Heart left ventricle (tissue), 16 donors: ENCODE results near the gene KL. TPM values are rescaled to one million over a fixed set of nuclear protein-coding genes. Genes with fewer than 3 reads are reported as not detected.
A peak's percentile ranks its signal among the peaks of the same experiment; 100 is the strongest.

ENCODE experiments used
- ATAC-seq, 4 donors: fragments of 200-7000 bp; cut with Tn5 transposase; one replicate each; pipeline ENCODE4 v1.9.1; 2020 to 2022; ENCODE audit warnings: moderate library complexity in 4 of 4, mild to moderate bottlenecking in 3 of 4, moderate number of reproducible peaks in 1 of 4
- DNase-seq, 5 donors: peaks; one replicate each; pipeline ENCODE4 v3.0.0-alpha.2; 2020
- H3K27ac ChIP-seq, 12 donors: fragments of 200-600 bp; sonication (generic) in 4 of 12; one replicate each; pipeline versions ENCODE4 v1.5.0 to v1.8.0; 2016 to 2022; ENCODE audit warnings: mild to moderate bottlenecking in 2 of 12
- H3K27me3 ChIP-seq, 9 donors: fragments of 200-600 bp; sonication (generic) in 2 of 9; one replicate each; pipeline versions ENCODE4 v1.5.1 to v1.8.0; 2016 to 2022; ENCODE audit warnings: mild to moderate bottlenecking in 3 of 9
- H3K36me3 ChIP-seq, 9 donors: fragments of 200-600 bp; sonication (generic) in 2 of 9; one replicate each; pipeline versions ENCODE4 v1.5.0 to v1.8.0; 2018 to 2022; ENCODE audit warnings: mild to moderate bottlenecking in 2 of 9
- H3K4me1 ChIP-seq, 12 donors: fragments of 200-600 bp; sonication (generic) in 4 of 12; one replicate each; pipeline versions ENCODE4 v1.5.0 to v1.8.0; 2016 to 2022; ENCODE audit warnings: mild to moderate bottlenecking in 3 of 12
- H3K4me3 ChIP-seq, 12 donors: fragments of 200-600 bp; sonication (generic) in 4 of 12; one replicate each; pipeline versions ENCODE4 v1.5.0 to v1.8.0; 2017 to 2022; ENCODE audit warnings: mild to moderate bottlenecking in 9 of 12, moderate library complexity in 4 of 12
- H3K9me3 ChIP-seq, 12 donors: fragments of 200-600 bp; sonication (generic) in 4 of 12; one replicate each; pipeline versions ENCODE4 v1.5.0 to v1.8.0; 2016 to 2022; ENCODE audit warnings: mild to moderate bottlenecking in 1 of 12
- POLR2A ChIP-seq, 2 donors: fragments of 450-650 bp; IDR thresholded peaks; one replicate each; pipeline ENCODE4 v1.6.1; 2017; ENCODE audit warnings: antibody characterized with exemption in 2 of 2, mild to moderate bottlenecking in 2 of 2, moderate library complexity in 2 of 2
- WGBS, 4 donors: extraction: QIAGEN DNeasy Blood & Tissue Kit in 2 of 4; methylation state at CpG; one replicate each; pipeline versions ENCODE4 v1.1.5 to v1.1.7; 2013 to 2018; 5-methylcytosine and 5-hydroxymethylcytosine counted together
- intact Hi-C, 10 donors: fragments of 100-400 bp; cut with DNase I; formaldehyde crosslinking; loops; one replicate each; pipeline versions ENCODE4 v1.11.1 to v1.14.2; 2022
- polyA plus RNA-seq, 2 donors: library from polyadenylated mRNA; stranded (reverse); fragments of 200-250 nt; gene quantifications; one replicate each; pipeline ENCODE4 v1.2.3, GENCODE V29; 2013
- total RNA-seq, 9 donors: library from RNA; depleted of rRNA in 2 of 9; stranded (reverse); fragments of >200 nt in 2 of 9; fragmentation: NEBNext Ultra II Directional in 3 of 9; extraction: Animal tissue kit (Norgen Biotek cat#: 25700) in 3 of 9; gene quantifications; one replicate each; pipeline versions ENCODE4 v1.1.0 to v1.2.4, GENCODE V29; 2016 to 2023
- TF ChIP-seq, protein P1 (sequence below), 12 donors: fragments of 200-600 bp; sonication (generic) in 4 of 12; IDR thresholded peaks; one replicate each; pipeline versions ENCODE4 v1.5.0 to v1.8.0; 2018 to 2022; ENCODE audit warnings: antibody characterized with exemption in 12 of 12, mild to moderate bottlenecking in 5 of 12
- donor health status: ischemic (EF 13 %, LVEDD 7.1; RV severe dilation, severe dysfunction).
- donor health status: healthy with polysubstance abuse.
- donor health status: DM: no; HTN: yes; CAD: no.
- donor health status: DM: no; HTN: no; CAD: no.
- donor health status: ischemic (EF 25% LVEDD 6.9; RV normal size, moderate dysfunction).
- donor health status: ischemic (EF 25% LVEDD 5.7; RV mildly dilated, moderate dysfunction).
- donor health status: healthy.
- donor health status: DM: yes; HTN: yes; CAD: no.
- donor health status: ischemic (EF 35%, LVEDD 5.7; RV mildly dilated, moderate dysfunction).
- donor health status: nonischemic (EF 11% LVEDD 7.7; RV severe dilation, severe dysfunction).
- donor health status: DM: yes; HTN: yes; CAD: no.
- donor health status: PGD.
- donor health status: ischemic (EF 29% LVEDD 5.4; RV normal size, mild dysfunction).
- donor health status: nonischemic (EF 23%, LVEDD 6.1; RV moderate dilation, normal function).

The KL gene
- total and polyA plus RNA-seq, 11 donors, result 0.34 to 3.1 (median 1.7) TPM

DNA sequence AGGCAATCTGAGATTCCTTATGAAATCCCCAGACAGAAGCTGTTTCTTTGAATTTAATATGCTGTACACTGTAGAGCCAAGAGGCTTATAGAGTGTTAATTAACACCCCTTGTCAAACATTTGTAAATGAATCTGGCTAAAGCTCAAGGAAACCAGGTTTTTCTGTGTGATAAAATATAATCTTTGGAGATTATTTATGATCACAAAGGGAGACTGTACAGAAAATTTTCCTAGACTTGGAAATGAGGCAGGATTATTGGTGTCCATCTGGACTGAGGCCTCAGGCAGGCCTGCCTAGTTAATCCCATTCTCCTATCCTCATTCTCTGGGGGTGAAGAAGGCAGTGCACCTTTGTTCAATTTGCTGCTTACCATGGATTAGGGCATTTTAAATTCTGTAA is 17.8 kb downstream of the KL start:
- no peak for DNase-seq
- H3K27me3 ChIP-seq, result no peaks in the 10 kb centered on the region
- H3K9me3 ChIP-seq, result no peaks in the 10 kb centered on the region
- peaks cover 0 to 3% (median 0%) of the 10 kb centered on the region in 12 donors for H3K4me1 ChIP-seq
- intact Hi-C loops, result no loop called here
- no peak overlapping the region for H3K4me3 ChIP-seq
- no peaks in the 10 kb centered on the region for H3K36me3 ChIP-seq
- no peak overlapping the region for H3K27ac ChIP-seq
- TF ChIP-seq, protein P1, sequence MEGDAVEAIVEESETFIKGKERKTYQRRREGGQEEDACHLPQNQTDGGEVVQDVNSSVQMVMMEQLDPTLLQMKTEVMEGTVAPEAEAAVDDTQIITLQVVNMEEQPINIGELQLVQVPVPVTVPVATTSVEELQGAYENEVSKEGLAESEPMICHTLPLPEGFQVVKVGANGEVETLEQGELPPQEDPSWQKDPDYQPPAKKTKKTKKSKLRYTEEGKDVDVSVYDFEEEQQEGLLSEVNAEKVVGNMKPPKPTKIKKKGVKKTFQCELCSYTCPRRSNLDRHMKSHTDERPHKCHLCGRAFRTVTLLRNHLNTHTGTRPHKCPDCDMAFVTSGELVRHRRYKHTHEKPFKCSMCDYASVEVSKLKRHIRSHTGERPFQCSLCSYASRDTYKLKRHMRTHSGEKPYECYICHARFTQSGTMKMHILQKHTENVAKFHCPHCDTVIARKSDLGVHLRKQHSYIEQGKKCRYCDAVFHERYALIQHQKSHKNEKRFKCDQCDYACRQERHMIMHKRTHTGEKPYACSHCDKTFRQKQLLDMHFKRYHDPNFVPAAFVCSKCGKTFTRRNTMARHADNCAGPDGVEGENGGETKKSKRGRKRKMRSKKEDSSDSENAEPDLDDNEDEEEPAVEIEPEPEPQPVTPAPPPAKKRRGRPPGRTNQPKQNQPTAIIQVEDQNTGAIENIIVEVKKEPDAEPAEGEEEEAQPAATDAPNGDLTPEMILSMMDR (IDR thresholded peaks at IDR 0.05), result no peak
- TF ChIP-seq POLR2A (IDR thresholded peaks at IDR 0.05), result no peak
- no peak for ATAC-seq

DNA sequence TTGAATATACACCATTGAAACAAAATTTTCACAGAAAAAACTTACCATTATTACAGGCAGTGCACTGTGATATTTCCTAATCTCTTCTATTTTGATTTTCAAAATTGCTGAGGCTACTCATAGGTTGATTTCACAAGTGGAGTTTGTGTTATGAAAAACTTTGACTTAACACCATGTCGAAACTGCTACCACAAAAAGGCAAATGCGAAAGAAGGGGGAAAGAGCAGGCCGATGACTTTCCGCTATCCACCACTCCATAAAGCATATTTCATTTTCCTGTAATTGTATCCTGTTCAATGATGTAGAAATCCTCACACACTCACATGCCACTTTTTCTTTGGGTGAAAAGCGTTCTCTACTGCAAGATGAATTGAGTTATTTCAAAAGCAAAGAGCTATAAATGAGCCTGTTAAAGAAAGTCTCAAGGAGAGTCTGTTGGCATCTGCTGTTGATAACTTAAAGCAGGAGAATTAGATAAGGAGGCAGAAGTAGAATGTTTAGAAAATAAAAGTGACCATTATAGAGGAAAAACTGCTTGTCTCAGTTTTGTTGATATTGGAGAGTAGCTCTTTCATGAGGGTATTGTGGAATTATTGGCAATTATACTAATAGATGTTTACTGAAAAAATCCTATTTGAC is 18.8 kb downstream of the KL start:
- peaks cover 0 to 7% (median 0%) of the 10 kb centered on the region in 12 donors for H3K4me1 ChIP-seq
- ATAC-seq, result no peak
- TF ChIP-seq POLR2A (IDR thresholded peaks at IDR 0.05), result no peak
- TF ChIP-seq, protein P1 (IDR thresholded peaks at IDR 0.05), result no peak
- H3K36me3 ChIP-seq, result no peaks in the 10 kb centered on the region
- H3K27ac ChIP-seq, result peak overlapping the region in 1 of 12 donors; percentile 58
- no peaks in the 10 kb centered on the region for H3K9me3 ChIP-seq
- no peaks in the 10 kb centered on the region for H3K27me3 ChIP-seq
- DNase-seq, result no peak
- no peak overlapping the region for H3K4me3 ChIP-seq
- 93 to 95% (median 94%) methylated on average over 5 of the region's 5 CpGs for WGBS, 4 donors
- intact Hi-C loops, result no loop called here

DNA sequence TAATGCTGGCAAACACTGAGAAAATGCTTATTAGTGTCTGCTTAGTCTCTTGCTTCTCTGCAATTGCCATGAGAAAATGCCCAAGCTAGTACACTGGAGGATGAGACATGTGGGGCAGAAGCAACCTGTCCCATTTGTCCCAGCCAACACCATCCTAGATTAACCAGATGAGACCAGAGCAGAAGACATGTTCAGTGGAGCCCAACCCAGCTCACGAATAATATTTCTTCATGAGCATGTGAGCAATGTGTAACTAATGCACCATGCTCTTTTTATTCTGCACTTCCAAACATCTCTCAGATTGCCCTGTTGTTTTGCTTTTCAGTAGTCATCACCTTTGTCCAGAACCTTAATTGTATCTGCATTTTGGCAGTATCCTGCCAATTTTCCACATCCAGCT is 21.4 kb downstream of the KL start:
- ATAC-seq, result no peak
- intact Hi-C loops, result no loop called here
- 75 to 96% (median 92%) methylated on average over 1 of the region's 1 CpG for WGBS, 4 donors
- Histone ChIP-seq H3K27me3 (no peaks in the 10 kb centered on the region), H3K9me3 (no peaks in the 10 kb centered on the region), H3K4me3 (no peak overlapping the region), H3K36me3 (no peaks in the 10 kb centered on the region), H3K27ac (no peak overlapping the region), H3K4me1 (peaks cover 0 to 11% (median 0%) of the 10 kb centered on the region in 12 donors)
- DNase-seq, result no peak
- no peak for TF ChIP-seq POLR2A (IDR thresholded peaks at IDR 0.05)
- TF ChIP-seq, protein P1 (IDR thresholded peaks at IDR 0.05), result no peak

DNA sequence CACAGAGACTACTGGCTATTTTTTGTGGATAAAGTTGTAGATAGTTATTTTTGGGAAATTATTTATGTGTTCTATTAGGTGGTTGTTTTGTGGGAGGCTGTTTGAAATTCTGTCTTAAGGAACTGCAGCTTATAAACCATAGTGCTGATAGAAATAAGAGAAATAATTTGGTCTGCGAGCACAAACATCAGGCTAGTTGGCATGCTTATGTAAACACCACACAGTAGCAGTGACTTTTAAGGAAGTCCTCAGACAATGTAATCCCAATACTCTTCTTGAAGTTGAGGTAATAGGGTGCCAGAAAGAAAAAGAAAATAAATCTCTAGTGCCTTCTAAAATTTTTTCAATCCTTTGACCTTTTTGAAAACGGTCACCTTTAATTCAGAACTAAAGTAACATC is 23.9 kb downstream of the KL start:
- ATAC-seq (no peak), DNase-seq (no peak)
- Histone ChIP-seq H3K4me3 (no peak overlapping the region), H3K27me3 (no peaks in the 10 kb centered on the region), H3K36me3 (no peaks in the 10 kb centered on the region), H3K4me1 (peaks cover 0 to 11% (median 0%) of the 10 kb centered on the region in 12 donors), H3K9me3 (no peaks in the 10 kb centered on the region), H3K27ac (peak overlapping the region in 3 of 12 donors; percentile 15 to 66 (median 26))
- WGBS, 4 donors, result 51 to 62% (median 55%) methylated on average over 2 of the region's 2 CpGs
- intact Hi-C loops, result no loop called here
- no peak for TF ChIP-seq POLR2A (IDR thresholded peaks at IDR 0.05)
- TF ChIP-seq, protein P1 (IDR thresholded peaks at IDR 0.05), result no peak
